ENCODE data around the gene APOL5. TPM values are rescaled to one million over a fixed set of nuclear protein-coding genes. Genes with fewer than 3 reads are reported as not detected.

Gene APOL5
- total RNA-seq, 5 donors from 2014 or later (not counting 1 experiment from before 2014, with no cell fraction given) = not detected

DNA sequence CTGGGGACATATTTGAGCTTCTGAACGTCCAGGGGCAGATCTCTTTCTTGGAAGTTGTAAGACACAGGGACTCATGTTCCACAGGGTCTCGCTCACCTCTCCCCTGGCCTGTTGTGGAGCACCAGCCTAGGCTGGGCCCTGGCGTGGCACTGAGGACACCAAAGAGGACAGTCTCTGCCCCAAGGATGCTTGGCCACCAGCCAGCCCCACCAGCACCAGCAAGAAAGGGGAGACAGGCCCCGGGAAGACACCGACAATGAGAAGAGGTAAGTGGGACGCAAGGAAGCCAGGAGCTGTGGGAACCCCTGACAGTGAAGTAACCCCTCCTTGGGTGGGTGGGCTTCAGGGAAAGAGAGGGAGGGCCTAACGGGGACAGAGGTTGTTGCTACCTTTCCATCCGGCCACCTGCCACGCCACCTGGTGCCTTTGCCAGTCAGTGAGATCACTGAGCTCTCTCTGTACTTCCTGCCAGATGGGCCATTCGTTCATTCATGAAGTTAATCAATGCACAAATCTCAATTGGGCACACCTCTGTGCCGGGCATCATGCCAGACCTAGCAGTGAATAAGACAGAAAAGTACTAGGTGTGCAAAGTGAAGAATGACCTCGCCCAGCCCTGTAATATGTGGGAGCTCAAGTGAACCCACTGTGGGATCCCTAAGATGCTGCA, 11.1 kb downstream of the APOL5 start:
- no peaks in the 10 kb centered on the region for H3K9me3 ChIP-seq
- no peaks in the 10 kb centered on the region for H3K4me1 Mint-ChIP-seq
- no peak for ATAC-seq (replicated peaks in 1 of 4)
- no peak overlapping the region for H3K4me3 ChIP-seq (ENCODE audit: control insufficient read depth in 1 of 2, extremely low read depth in 1 of 2, low read length in 1 of 2)
- ChIA-PET POLR2A (no interaction called here), CTCF (no interaction called here)
- 87% methylated on average over 3 of the region's 12 CpGs for WGBS (ENCODE audit: insufficient coverage)
- H3K27ac Mint-ChIP-seq = no peak overlapping the region
- H3K27me3 ChIP-seq (replicated peaks in 1 of 2; ENCODE audit: control insufficient read depth in 2 of 2, extremely low read depth in 1 of 2, insufficient read depth in 2 of 2, low read length in 1 of 2) = peaks cover 0 to 17% of the 10 kb centered on the region in 2 experiments
- peaks cover 5 to 9% of the 10 kb centered on the region in 2 donors for H3K27me3 Mint-ChIP-seq
- H3K27ac ChIP-seq (ENCODE audit: low read length) = no peak overlapping the region
- no peaks in the 10 kb centered on the region for H3K36me3 ChIP-seq (ENCODE audit: control insufficient read depth in 2 of 2, extremely low read depth in 1 of 2, insufficient read depth in 1 of 2, low read length in 1 of 2)
- H3K4me3 Mint-ChIP-seq = no peak overlapping the region
- no peaks in the 10 kb centered on the region for H3K4me1 ChIP-seq (ENCODE audit: control insufficient read depth in 1 of 2, extremely low read depth in 1 of 2, insufficient read depth in 2 of 2, low read length in 2 of 2)
- no peaks in the 10 kb centered on the region for H3K36me3 Mint-ChIP-seq
- no peak for DNase-seq
- H3K9me3 Mint-ChIP-seq = no peaks in the 10 kb centered on the region

DNA sequence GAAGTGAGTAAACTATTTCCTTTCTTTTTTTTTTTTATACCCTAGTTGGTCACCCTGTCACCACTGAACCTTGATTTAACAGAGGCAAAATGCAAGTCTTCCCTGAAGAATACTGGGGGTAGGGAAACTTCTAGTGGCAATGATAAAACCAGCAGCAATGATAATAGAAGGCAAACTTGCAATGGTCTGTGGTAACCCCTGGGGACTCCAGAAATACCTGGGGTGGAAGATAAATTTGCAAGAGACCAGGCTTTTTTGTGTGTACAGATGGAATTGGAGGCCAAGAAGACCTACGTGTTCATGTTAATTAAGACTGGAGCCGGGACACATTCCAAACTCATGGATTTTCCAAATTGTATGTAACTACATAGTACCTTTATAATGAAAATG, 11.6 kb downstream of the APOL5 start:
- no peaks in the 10 kb centered on the region for H3K36me3 ChIP-seq (ENCODE audit: control insufficient read depth in 2 of 2, extremely low read depth in 1 of 2, insufficient read depth in 1 of 2, low read length in 1 of 2)
- H3K27me3 ChIP-seq (replicated peaks in 1 of 2; ENCODE audit: control insufficient read depth in 2 of 2, extremely low read depth in 1 of 2, insufficient read depth in 2 of 2, low read length in 1 of 2) = peaks cover 0 to 17% of the 10 kb centered on the region in 2 experiments
- H3K4me3 ChIP-seq (ENCODE audit: control insufficient read depth in 1 of 2, extremely low read depth in 1 of 2, low read length in 1 of 2) = no peak overlapping the region
- Mint-ChIP-seq H3K36me3 (no peaks in the 10 kb centered on the region), H3K4me1 (no peaks in the 10 kb centered on the region), H3K4me3 (no peak overlapping the region), H3K9me3 (no peaks in the 10 kb centered on the region), H3K27ac (no peak overlapping the region), H3K27me3 (peaks cover 5 to 9% of the 10 kb centered on the region in 2 donors)
- ATAC-seq (replicated peaks in 1 of 4) (no peak), DNase-seq (no peak)
- no peak overlapping the region for H3K27ac ChIP-seq (ENCODE audit: low read length)
- WGBS (ENCODE audit: insufficient coverage) = no CpG with 5 or more reads among the region's 2 CpGs
- ChIA-PET POLR2A (no interaction called here), CTCF (no interaction called here)
- H3K4me1 ChIP-seq (ENCODE audit: control insufficient read depth in 1 of 2, extremely low read depth in 1 of 2, insufficient read depth in 2 of 2, low read length in 2 of 2) = no peaks in the 10 kb centered on the region
- no peaks in the 10 kb centered on the region for H3K9me3 ChIP-seq

DNA sequence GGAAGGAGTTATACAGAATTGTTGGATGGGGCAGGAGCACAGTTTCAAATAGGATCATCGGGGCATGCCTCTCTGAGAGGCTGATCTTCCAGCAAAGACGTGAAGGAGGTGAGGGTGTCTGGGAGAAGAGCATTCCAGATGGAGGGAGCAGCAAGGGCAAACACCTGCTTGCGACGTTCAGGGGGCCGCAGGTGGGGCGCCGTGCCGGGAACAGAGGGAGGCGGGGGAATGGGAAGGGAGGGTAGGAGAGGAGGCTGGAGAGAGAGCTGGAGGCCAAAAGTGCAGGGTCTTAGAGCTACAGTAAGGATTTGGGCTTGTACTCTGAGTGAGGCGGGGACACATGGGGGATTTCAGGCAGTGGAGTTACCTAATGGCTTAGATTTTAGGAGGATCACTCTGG, 13.6 kb downstream of the APOL5 start:
- 73% methylated on average over 8 of the region's 10 CpGs for WGBS (ENCODE audit: insufficient coverage)
- H3K27ac Mint-ChIP-seq = no peak overlapping the region

DNA sequence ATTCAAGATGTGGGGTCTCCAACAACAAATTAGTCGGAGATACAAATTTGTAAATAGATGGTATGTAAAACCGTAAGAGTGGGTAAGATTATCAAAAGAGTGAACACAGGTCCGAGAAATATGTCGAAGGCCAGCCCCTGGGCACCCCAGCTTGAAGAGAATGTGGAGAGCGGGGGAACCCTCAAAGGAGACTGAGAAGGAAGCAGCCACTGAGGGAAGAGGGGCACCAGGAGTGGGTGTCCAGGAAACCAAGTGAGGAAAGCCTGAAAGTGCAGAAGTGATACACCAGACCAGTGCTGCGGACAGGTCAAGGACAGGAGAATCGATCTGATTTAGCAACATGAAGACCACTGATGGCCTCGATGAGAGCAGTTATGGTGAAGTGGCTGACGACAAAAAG, 14.4 kb downstream of the APOL5 start:
- no peaks in the 10 kb centered on the region for H3K36me3 Mint-ChIP-seq
- no peaks in the 10 kb centered on the region for H3K9me3 Mint-ChIP-seq

More for the DNA sequence above, 13.6 kb downstream of the APOL5 start:
- Mint-ChIP-seq H3K36me3 (no peaks in the 10 kb centered on the region), H3K4me3 (no peak overlapping the region), H3K9me3 (no peaks in the 10 kb centered on the region), H3K27me3 (peaks cover 5 to 9% of the 10 kb centered on the region in 2 donors), H3K4me1 (no peaks in the 10 kb centered on the region)
- no peaks in the 10 kb centered on the region for H3K9me3 ChIP-seq
- DNase-seq (no peak), ATAC-seq (replicated peaks in 1 of 4) (no peak)
- H3K4me1 ChIP-seq (ENCODE audit: control insufficient read depth in 1 of 2, extremely low read depth in 1 of 2, insufficient read depth in 2 of 2, low read length in 2 of 2) = no peaks in the 10 kb centered on the region
- no peak overlapping the region for H3K4me3 ChIP-seq (ENCODE audit: control insufficient read depth in 1 of 2, extremely low read depth in 1 of 2, low read length in 1 of 2)
- peaks cover 0 to 24% of the 10 kb centered on the region in 2 experiments for H3K27me3 ChIP-seq (replicated peaks in 1 of 2; ENCODE audit: control insufficient read depth in 2 of 2, extremely low read depth in 1 of 2, insufficient read depth in 2 of 2, low read length in 1 of 2)
- no peak overlapping the region for H3K27ac ChIP-seq (ENCODE audit: low read length)
- no peaks in the 10 kb centered on the region for H3K36me3 ChIP-seq (ENCODE audit: control insufficient read depth in 2 of 2, extremely low read depth in 1 of 2, insufficient read depth in 1 of 2, low read length in 1 of 2)
- POLR2A ChIA-PET = no interaction called here
- CTCF ChIA-PET = no interaction called here

DNA sequence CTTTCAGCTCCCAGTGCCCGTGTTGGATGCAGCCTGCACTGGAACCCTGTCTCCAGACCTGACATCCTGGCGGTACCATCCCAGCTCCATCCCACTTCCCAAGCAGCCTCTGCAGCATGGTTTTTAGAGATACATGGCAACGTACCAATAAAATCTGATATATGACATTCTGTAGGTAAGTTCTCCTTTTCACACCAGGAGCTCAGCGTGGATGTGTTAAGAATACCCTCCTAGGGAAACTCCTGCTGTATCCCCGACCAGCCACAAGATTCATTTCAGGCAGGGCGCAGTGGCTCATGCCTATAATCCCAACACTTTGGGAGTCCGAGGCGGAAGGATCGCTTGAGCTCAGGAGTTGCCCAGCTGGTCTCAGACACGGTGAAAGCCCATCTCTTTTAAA, 15.4 kb downstream of the APOL5 start:
- ATAC-seq (replicated peaks in 1 of 4) (no peak), DNase-seq (no peak)
- Histone ChIP-seq H3K4me1 (ENCODE audit: control insufficient read depth in 1 of 2, extremely low read depth in 1 of 2, insufficient read depth in 2 of 2, low read length in 2 of 2) (no peaks in the 10 kb centered on the region), H3K4me3 (ENCODE audit: control insufficient read depth in 1 of 2, extremely low read depth in 1 of 2, low read length in 1 of 2) (no peak overlapping the region), H3K27ac (ENCODE audit: low read length) (no peak overlapping the region), H3K36me3 (ENCODE audit: control insufficient read depth in 2 of 2, extremely low read depth in 1 of 2, insufficient read depth in 1 of 2, low read length in 1 of 2) (no peaks in the 10 kb centered on the region), H3K9me3 (no peaks in the 10 kb centered on the region), H3K27me3 (replicated peaks in 1 of 2; ENCODE audit: control insufficient read depth in 2 of 2, extremely low read depth in 1 of 2, insufficient read depth in 2 of 2, low read length in 1 of 2) (peaks cover 0 to 19% of the 10 kb centered on the region in 2 experiments)
- Mint-ChIP-seq H3K4me3 (no peak overlapping the region), H3K36me3 (no peaks in the 10 kb centered on the region), H3K27ac (no peak overlapping the region), H3K27me3 (peaks cover 5 to 11% of the 10 kb centered on the region in 2 donors), H3K9me3 (no peaks in the 10 kb centered on the region), H3K4me1 (no peaks in the 10 kb centered on the region)
- WGBS (ENCODE audit: insufficient coverage) = 84% methylated on average over 9 of the region's 10 CpGs
- POLR2A ChIA-PET = no interaction called here
- CTCF ChIA-PET = no interaction called here

More for the DNA sequence above, 14.4 kb downstream of the APOL5 start:
- Histone ChIP-seq H3K36me3 (ENCODE audit: control insufficient read depth in 2 of 2, extremely low read depth in 1 of 2, insufficient read depth in 1 of 2, low read length in 1 of 2) (no peaks in the 10 kb centered on the region), H3K27me3 (replicated peaks in 1 of 2; ENCODE audit: control insufficient read depth in 2 of 2, extremely low read depth in 1 of 2, insufficient read depth in 2 of 2, low read length in 1 of 2) (peaks cover 0 to 22% of the 10 kb centered on the region in 2 experiments), H3K9me3 (no peaks in the 10 kb centered on the region), H3K4me1 (ENCODE audit: control insufficient read depth in 1 of 2, extremely low read depth in 1 of 2, insufficient read depth in 2 of 2, low read length in 2 of 2) (no peaks in the 10 kb centered on the region), H3K27ac (ENCODE audit: low read length) (no peak overlapping the region), H3K4me3 (ENCODE audit: control insufficient read depth in 1 of 2, extremely low read depth in 1 of 2, low read length in 1 of 2) (no peak overlapping the region)
- 92% methylated on average over 9 of the region's 9 CpGs for WGBS (ENCODE audit: insufficient coverage)
- H3K27ac Mint-ChIP-seq = no peak overlapping the region
- ChIA-PET POLR2A (no interaction called here), CTCF (no interaction called here)
- no peak for DNase-seq
- peaks cover 5 to 6% of the 10 kb centered on the region in 2 donors for H3K27me3 Mint-ChIP-seq
- no peak overlapping the region for H3K4me3 Mint-ChIP-seq
- H3K4me1 Mint-ChIP-seq = no peaks in the 10 kb centered on the region
- no peak for ATAC-seq (replicated peaks in 1 of 4)

DNA sequence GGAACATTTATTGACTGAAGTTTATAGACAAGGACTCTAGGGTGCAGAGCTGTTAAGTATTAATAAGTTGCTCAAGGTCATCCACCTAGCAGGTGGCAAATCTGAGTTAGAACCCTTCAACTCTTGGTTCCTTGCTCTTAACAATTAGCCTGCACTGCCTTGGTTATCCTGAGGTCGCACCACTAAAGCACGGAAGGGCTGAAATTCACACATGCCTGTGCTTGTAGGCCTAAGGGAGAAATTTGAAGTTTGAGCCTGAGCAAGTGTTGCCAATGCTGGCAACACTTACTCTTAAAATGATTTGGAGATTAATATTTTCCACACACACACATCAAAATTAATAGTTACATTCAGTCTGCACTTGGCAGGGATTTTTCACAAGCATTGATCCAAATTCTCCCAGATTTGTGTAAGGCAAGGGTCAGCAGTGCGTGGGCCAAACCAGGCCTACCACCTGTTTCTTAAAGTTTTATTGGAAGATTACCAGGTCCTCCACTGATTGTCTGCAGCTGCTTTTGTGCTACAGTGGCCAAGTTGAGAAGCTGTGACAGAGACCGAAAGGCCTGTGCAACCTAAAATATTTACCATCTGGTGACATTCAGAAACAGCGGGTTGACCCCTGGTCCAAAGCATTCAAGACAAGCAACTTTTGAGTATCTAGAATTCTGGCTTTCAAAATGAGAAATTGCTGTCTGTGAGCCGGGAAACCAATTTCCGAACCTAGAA, 16.3 kb downstream of the APOL5 start:
- Histone ChIP-seq H3K36me3 (ENCODE audit: control insufficient read depth in 2 of 2, extremely low read depth in 1 of 2, insufficient read depth in 1 of 2, low read length in 1 of 2) (no peaks in the 10 kb centered on the region), H3K27me3 (replicated peaks in 1 of 2; ENCODE audit: control insufficient read depth in 2 of 2, extremely low read depth in 1 of 2, insufficient read depth in 2 of 2, low read length in 1 of 2) (peaks cover 0 to 19% of the 10 kb centered on the region in 2 experiments), H3K27ac (ENCODE audit: low read length) (no peak overlapping the region), H3K4me3 (ENCODE audit: control insufficient read depth in 1 of 2, extremely low read depth in 1 of 2, low read length in 1 of 2) (no peak overlapping the region), H3K9me3 (no peaks in the 10 kb centered on the region), H3K4me1 (ENCODE audit: control insufficient read depth in 1 of 2, extremely low read depth in 1 of 2, insufficient read depth in 2 of 2, low read length in 2 of 2) (no peaks in the 10 kb centered on the region)
- ATAC-seq (replicated peaks in 1 of 4) (no peak), DNase-seq (no peak)
- Mint-ChIP-seq H3K4me1 (no peaks in the 10 kb centered on the region), H3K4me3 (no peak overlapping the region), H3K27ac (no peak overlapping the region), H3K36me3 (no peaks in the 10 kb centered on the region), H3K9me3 (no peaks in the 10 kb centered on the region), H3K27me3 (peaks cover 5 to 11% of the 10 kb centered on the region in 2 donors)
- POLR2A ChIA-PET = no interaction called here
- 93% methylated on average over 5 of the region's 7 CpGs for WGBS (ENCODE audit: insufficient coverage)
- CTCF ChIA-PET = no interaction called here

All from T-cell (primary cell).